Panc1 (cell line): Measurements from ENCODE around the gene FMO2. TPM values are rescaled to one million over a fixed set of nuclear protein-coding genes. Genes with fewer than 3 reads are reported as not detected.

ENCODE experiments used
- ATAC-seq: fragments of 200-7000 bp; cut with Tn5 transposase; 2 replicates; pipeline ENCODE4 v1.9.1; 2020; ENCODE audit warnings: mild to moderate bottlenecking, moderate library complexity
- BruUV-seq: library from RNA; stranded (reverse); fragments of 400-500 nt; replicated peaks from 2 replicates; lab custom pipeline; 2021; lab: Mats Ljungman, UMichigan
- CTCF ChIA-PET: fragments of 300-600 bp; sonication (Branson Sonifier 250); formaldehyde crosslinking; loops from one replicate; lab custom pipeline; 2022; ENCODE audit warnings: antibody characterized with exemption; lab: Charles Lee
- POLR2A ChIA-PET: fragments of 300-600 bp; sonication (Branson Sonifier 250); formaldehyde crosslinking; loops from one replicate; lab custom pipeline; 2022; ENCODE audit warnings: antibody characterized with exemption; lab: Charles Lee
- DNase-seq: peaks from one replicate; pipeline ENCODE4 v3.0.0-alpha.2; 2010; ENCODE audit warnings: low read depth, low spot score
- H3K27ac ChIP-seq: 2 replicates; pipeline ENCODE4 v1.5.1; 2011; ENCODE audit warnings: mild to moderate bottlenecking, low read length, inconsistent platforms
- H3K27me3 ChIP-seq: fragments of 200-500 bp; sonication (Bioruptor generic); 2 replicates; pipeline ENCODE4 v1.6.0; 2014; ENCODE audit warnings: low read length, inconsistent platforms; ENCODE audit not compliant: control insufficient read depth, insufficient read depth
- H3K36me3 ChIP-seq: fragments of 200-500 bp; sonication (Bioruptor generic); 2 replicates; pipeline ENCODE4 v1.5.1; 2014; ENCODE audit warnings: inconsistent platforms, mild to moderate bottlenecking, low read length, moderate library complexity; ENCODE audit not compliant: control insufficient read depth, insufficient read depth
- H3K4me1 ChIP-seq: 2 replicates; pipeline ENCODE4 v1.5.1; 2011; ENCODE audit warnings: inconsistent platforms, mild to moderate bottlenecking, low read length, moderate library complexity; ENCODE audit not compliant: control insufficient read depth, insufficient read depth
- H3K4me3 ChIP-seq, 2 experiments: 2 replicates each; pipeline ENCODE4 v1.5.1; 2011 to 2012; ENCODE audit warnings: low read depth in 2 of 2, low read length in 2 of 2, mild to moderate bottlenecking in 2 of 2, inconsistent platforms in 1 of 2, moderate library complexity in 1 of 2
- H3K9me3 ChIP-seq: fragments of 200-500 bp; sonication (Bioruptor generic); 2 replicates; pipeline ENCODE4 v1.5.1; 2014; ENCODE audit warnings: low read depth, mild to moderate bottlenecking, inconsistent platforms, low read length, moderate library complexity; ENCODE audit not compliant: control insufficient read depth, insufficient read depth
- CTCF ChIP-seq: fragments of 450-650 bp; IDR thresholded peaks from 2 replicates; pipeline ENCODE4 v1.5.1; 2017; ENCODE audit warnings: mild to moderate bottlenecking
- POLR2AphosphoS5 ChIP-seq: IDR thresholded peaks from 2 replicates; pipeline ENCODE4 v1.6.1; 2012; ENCODE audit warnings: mild to moderate bottlenecking, low read depth, low read length, moderate library complexity
- REST ChIP-seq, 2 experiments: IDR thresholded peaks; 2 replicates each; pipeline ENCODE4 v1.6.1; 2011 to 2012; ENCODE audit warnings: low read depth in 2 of 2, control low read depth in 1 of 2, low read length in 1 of 2, mild to moderate bottlenecking in 1 of 2, moderate library complexity in 1 of 2; ENCODE audit not compliant: insufficient read depth in 1 of 2
- SIN3A ChIP-seq: IDR thresholded peaks from 2 replicates; pipeline ENCODE4 v1.6.1; 2012; ENCODE audit warnings: low read depth, mild to moderate bottlenecking, low read length, moderate library complexity, borderline replicate concordance; ENCODE audit not compliant: insufficient read depth
- TCF7L2 ChIP-seq: IDR thresholded peaks from 2 replicates; pipeline ENCODE4 v1.6.1; 2011; ENCODE audit warnings: mild to moderate bottlenecking, low read depth, low read length, inconsistent platforms
- in situ Hi-C: cut with HindIII; loops from 2 replicates; pipeline ENCODE4 v1.10.0; 2016; ENCODE audit warnings: low sequenced_read_pairs, low pct_unique_long_range_greater_than_20kb
- intact Hi-C: fragments of 100-400 bp; cut with micrococcal nuclease; formaldehyde crosslinking; loops from one replicate; pipeline ENCODE4 v1.10.0; 2022; ENCODE audit not compliant: unreplicated experiment
- total RNA-seq: library from RNA; stranded (reverse); gene quantifications from one replicate; pipeline ENCODE4 v1.2.1, GENCODE V29; 2021; ENCODE audit not compliant: unreplicated experiment

The FMO2 gene
- total RNA-seq, 1 experiment from 2014 or later, result 0.08 TPM

DNA sequence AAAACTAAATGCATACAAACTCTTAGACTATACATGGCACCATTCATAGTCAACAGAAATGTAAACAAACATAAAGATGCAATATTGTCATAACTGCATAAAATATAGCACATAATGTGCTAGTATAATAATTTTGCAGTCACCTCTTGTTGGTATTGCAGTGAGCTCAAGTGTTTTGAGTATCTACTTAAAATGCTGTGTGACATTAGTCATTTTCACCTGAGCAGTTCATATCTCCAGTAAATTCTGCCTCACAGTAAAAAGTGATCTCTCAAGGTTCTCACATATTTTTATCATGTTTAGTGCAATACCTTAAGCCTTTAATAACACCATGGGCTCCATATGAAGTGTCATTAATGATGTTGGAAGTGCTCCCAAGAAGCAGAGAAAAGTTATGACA, 29.6 kb upstream of the FMO2 start:
- no TSS peak for BruUV-seq
- no peaks in the 10 kb centered on the region for H3K9me3 ChIP-seq
- POLR2A ChIA-PET, result no interaction called here
- H3K4me1 ChIP-seq, result no peaks in the 10 kb centered on the region
- no peaks in the 10 kb centered on the region for H3K27me3 ChIP-seq
- no peak overlapping the region for H3K4me3 ChIP-seq
- H3K36me3 ChIP-seq, result no peaks in the 10 kb centered on the region
- no peak overlapping the region for H3K27ac ChIP-seq
- DNase-seq (no peak), ATAC-seq (no peak)
- CTCF ChIA-PET, result no interaction called here
- TF ChIP-seq REST (IDR thresholded peaks at IDR 0.05; ENCODE audit: insufficient read depth in 1 of 2, low read depth in 2 of 2, low read length in 1 of 2), result no peak
- TF ChIP-seq POLR2AphosphoS5, result no peak
- TF ChIP-seq CTCF, result no peak
- no peak for TF ChIP-seq SIN3A
- no peak for TF ChIP-seq TCF7L2
- intact Hi-C loops, result no loop called here
- in situ Hi-C loops, result no loop called here

- H3K4me3 ChIP-seq, result no peak overlapping the region
- in situ Hi-C loops, result no loop called here
- no peak overlapping the region for H3K27ac ChIP-seq
- H3K27me3 ChIP-seq, result no peaks in the 10 kb centered on the region
- BruUV-seq, result no TSS peak
- H3K4me1 ChIP-seq, result no peaks in the 10 kb centered on the region
- ChIA-PET POLR2A (no interaction called here), CTCF (no interaction called here)
- no peak for ATAC-seq
- no peaks in the 10 kb centered on the region for H3K36me3 ChIP-seq
- no peak for DNase-seq
- no peaks in the 10 kb centered on the region for H3K9me3 ChIP-seq
- TF ChIP-seq POLR2AphosphoS5 (no peak), REST (IDR thresholded peaks at IDR 0.05; ENCODE audit: insufficient read depth in 1 of 2, low read depth in 2 of 2, low read length in 1 of 2) (no peak), SIN3A (no peak), TCF7L2 (no peak), CTCF (no peak)
- intact Hi-C loops, result no loop called here
Measured at GRCh38 chr1:171158096-171158495, 27.0 kb upstream of the FMO2 start.
